Psoas muscle (tissue), 8 donors: ENCODE measurements around the gene ITPR1. TPM values are rescaled to one million over a fixed set of nuclear protein-coding genes. Genes with fewer than 3 reads are reported as not detected.

Experiments
- ATAC-seq, 4 donors: fragments of 200-7000 bp; cut with Tn5 transposase; one replicate each; pipeline ENCODE4 v1.9.1; 2020; ENCODE audit warnings: moderate library complexity in 3 of 4, mild to moderate bottlenecking in 2 of 4
- DNase-seq, 2 donors: peaks; one replicate each; pipeline ENCODE4 v3.0.0-alpha.2; 2020
- H3K27ac ChIP-seq: fragments of 200-600 bp; one replicate; pipeline ENCODE4 v1.8.0; 2022
- H3K27me3 ChIP-seq, 3 donors: fragments of 200-600 bp in 1 of 3; one replicate each; pipeline versions ENCODE4 v1.6.1 to v1.8.0; 2013 to 2022; ENCODE audit warnings: low read length in 2 of 3, mild to moderate bottlenecking in 2 of 3, moderate library complexity in 1 of 3; ENCODE audit not compliant: insufficient read depth in 3 of 3
- H3K36me3 ChIP-seq, 2 donors: fragments of 200-600 bp in 1 of 2; one replicate each; pipeline versions ENCODE4 v1.6.1 to v1.8.0; 2013 to 2022; ENCODE audit warnings: low read depth in 1 of 2, mild to moderate bottlenecking in 1 of 2, moderate library complexity in 1 of 2; ENCODE audit not compliant: insufficient read depth in 1 of 2
- H3K4me1 ChIP-seq: fragments of 200-600 bp; one replicate; pipeline ENCODE4 v1.8.0; 2022
- H3K4me3 ChIP-seq: fragments of 200-600 bp; one replicate; pipeline ENCODE4 v1.8.0; 2022; ENCODE audit warnings: mild to moderate bottlenecking
- H3K9me3 ChIP-seq: fragments of 200-600 bp; one replicate; pipeline ENCODE4 v1.8.0; 2022
- CTCF ChIP-seq: fragments of 200-600 bp; IDR thresholded peaks from one replicate; pipeline ENCODE4 v1.8.0; 2022; ENCODE audit warnings: antibody characterized with exemption
- WGBS, 3 donors: extraction: QIAGEN DNeasy Blood & Tissue Kit; methylation state at CpG; one replicate each; pipeline versions ENCODE4 v1.1.6 to v1.1.7; 2013; 5-methylcytosine and 5-hydroxymethylcytosine counted together
- intact Hi-C, 2 donors: fragments of 100-400 bp; cut with DNase I; formaldehyde crosslinking; loops; one replicate each; pipeline versions ENCODE4 v1.11.0 to v1.14.2; 2022
- polyA plus RNA-seq, 3 donors: library from polyadenylated mRNA; stranded (reverse); fragments of 200-250 nt; gene quantifications; one replicate each; pipeline ENCODE4 v1.2.3, GENCODE V29; 2013
- total RNA-seq, 4 donors: library from RNA; stranded (reverse); fragmentation: NEBNext Ultra II Directional in 2 of 4; extraction: Animal tissue kit (Norgen Biotek cat#: 25700) in 2 of 4; gene quantifications; one replicate each; pipeline versions ENCODE4 v1.2.1 to v1.2.4, GENCODE V29; 2021 to 2023
- donor health status: healthy with polysubstance abuse.
- donor health status: DM: no; HTN: no; CAD: no; lungs with moderate emphysema.
- donor health status: Bipolar disorder and iron deficiency.
- donor health status: healthy.
- donor health status: DM: yes; HTN: yes; CAD: no.
- donor health status: DM: no; HTN: no; CAD: no.
- donor health status: DM: no; HTN: no; CAD: no.
- donor health status: DM: yes; HTN: yes; CAD: no.

ITPR1 gene
- total and polyA plus RNA-seq, 7 donors = 4.4 to 9.2 (median 8.8) TPM

GRCh38 chr3:4627651-4628375 is 134.7 kb downstream of the ITPR1 start:
- 84 to 93% (median 88%) methylated on average over 10 of the region's 10 CpGs for WGBS, 3 donors
- H3K9me3 ChIP-seq = no peaks in the 10 kb centered on the region
- H3K4me3 ChIP-seq = no peak overlapping the region
- no peaks in the 10 kb centered on the region for H3K4me1 ChIP-seq
- no peak for ATAC-seq
- H3K36me3 ChIP-seq = no peaks in the 10 kb centered on the region
- H3K27me3 ChIP-seq = no peaks in the 10 kb centered on the region
- H3K27ac ChIP-seq = no peak overlapping the region
- DNase-seq = no peak
- intact Hi-C loops = no loop called here
- no peak for TF ChIP-seq CTCF

- Histone ChIP-seq H3K27ac (no peak overlapping the region), H3K4me1 (no peaks in the 10 kb centered on the region), H3K9me3 (no peaks in the 10 kb centered on the region), H3K36me3 (no peaks in the 10 kb centered on the region), H3K4me3 (no peak overlapping the region), H3K27me3 (no peaks in the 10 kb centered on the region)
- ATAC-seq = no peak
- DNase-seq = no peak
- intact Hi-C loops = no loop called here
- 78 to 84% (median 82%) methylated on average over 9 of the region's 9 CpGs for WGBS, 3 donors
- no peak for TF ChIP-seq CTCF
These were observed 136.2 kb downstream of the ITPR1 start for GRCh38 chr3:4629095-4630007.

GRCh38 chr3:4633078-4634004 is 140.2 kb downstream of the ITPR1 start:
- no peak for DNase-seq
- Histone ChIP-seq H3K36me3 (no peaks in the 10 kb centered on the region), H3K4me3 (no peak overlapping the region), H3K27me3 (no peaks in the 10 kb centered on the region), H3K9me3 (no peaks in the 10 kb centered on the region), H3K4me1 (no peaks in the 10 kb centered on the region), H3K27ac (no peak overlapping the region)
- peak; percentile 59 to 82 (median 63) for ATAC-seq
- intact Hi-C loops = loop anchor here in 1 of 2 donors (2.0 kb wide), 1 partner anchor 283 kb away; no protein-coding TSS in a partner anchor
- 68 to 71% (median 71%) methylated on average over 10 of the region's 10 CpGs for WGBS, 3 donors
- peak; percentile 88 for TF ChIP-seq CTCF

GRCh38 chr3:4634894-4635293 is 141.7 kb downstream of the ITPR1 start:
- intact Hi-C loops = no loop called here
- Histone ChIP-seq H3K27ac (no peak overlapping the region), H3K4me1 (no peaks in the 10 kb centered on the region), H3K36me3 (no peaks in the 10 kb centered on the region), H3K27me3 (no peaks in the 10 kb centered on the region), H3K4me3 (no peak overlapping the region), H3K9me3 (no peaks in the 10 kb centered on the region)
- no peak for ATAC-seq
- no peak for TF ChIP-seq CTCF
- 85 to 89% (median 86%) methylated on average over 6 of the region's 6 CpGs for WGBS, 3 donors
- DNase-seq = no peak
